Lower lobe of right lung (tissue), 2 donors: ENCODE measurements around the gene ERG. TPM values are rescaled to one million over a fixed set of nuclear protein-coding genes. Genes with fewer than 3 reads are reported as not detected.

Source experiments
- ATAC-seq, 2 donors: fragments of 200-7000 bp; cut with Tn5 transposase; one replicate each; pipeline ENCODE4 v1.9.1; 2020 to 2022; ENCODE audit warnings: mild to moderate bottlenecking in 2 of 2, moderate library complexity in 2 of 2
- DNase-seq: peaks from one replicate; pipeline ENCODE4 v3.0.0-alpha.2; 2020
- H3K27ac ChIP-seq: fragments of 200-600 bp; one replicate; pipeline ENCODE4 v1.8.0; 2022
- H3K27me3 ChIP-seq: fragments of 200-600 bp; one replicate; pipeline ENCODE4 v1.8.0; 2022; ENCODE audit warnings: low read depth
- H3K36me3 ChIP-seq: fragments of 200-600 bp; one replicate; pipeline ENCODE4 v1.8.0; 2022; ENCODE audit warnings: mild to moderate bottlenecking
- H3K4me1 ChIP-seq: fragments of 200-600 bp; one replicate; pipeline ENCODE4 v1.8.0; 2022
- H3K4me3 ChIP-seq: fragments of 200-600 bp; one replicate; pipeline ENCODE4 v1.8.0; 2022; ENCODE audit warnings: mild to moderate bottlenecking
- H3K9me3 ChIP-seq: fragments of 200-600 bp; one replicate; pipeline ENCODE4 v1.8.0; 2022
- intact Hi-C: fragments of 100-400 bp; cut with DNase I; formaldehyde crosslinking; loops from one replicate; pipeline ENCODE4 v1.11.0; 2022
- total RNA-seq: library from RNA; stranded (reverse); fragmentation: NEBNext Ultra II Directional; extraction: Animal tissue kit (Norgen Biotek cat#: 25700); gene quantifications from one replicate; pipeline ENCODE4 v1.2.1, GENCODE V29; 2021
- TF ChIP-seq, protein P1 (sequence below): fragments of 200-600 bp; IDR thresholded peaks from one replicate; pipeline ENCODE4 v1.8.0; 2022; ENCODE audit warnings: antibody characterized with exemption, mild to moderate bottlenecking
- donor health status: DM: no; HTN: yes; CAD: no; lungs with severe emphysema.

Gene ERG
- total RNA-seq, 1 donor from 2014 or later = 38.0 TPM

DNA sequence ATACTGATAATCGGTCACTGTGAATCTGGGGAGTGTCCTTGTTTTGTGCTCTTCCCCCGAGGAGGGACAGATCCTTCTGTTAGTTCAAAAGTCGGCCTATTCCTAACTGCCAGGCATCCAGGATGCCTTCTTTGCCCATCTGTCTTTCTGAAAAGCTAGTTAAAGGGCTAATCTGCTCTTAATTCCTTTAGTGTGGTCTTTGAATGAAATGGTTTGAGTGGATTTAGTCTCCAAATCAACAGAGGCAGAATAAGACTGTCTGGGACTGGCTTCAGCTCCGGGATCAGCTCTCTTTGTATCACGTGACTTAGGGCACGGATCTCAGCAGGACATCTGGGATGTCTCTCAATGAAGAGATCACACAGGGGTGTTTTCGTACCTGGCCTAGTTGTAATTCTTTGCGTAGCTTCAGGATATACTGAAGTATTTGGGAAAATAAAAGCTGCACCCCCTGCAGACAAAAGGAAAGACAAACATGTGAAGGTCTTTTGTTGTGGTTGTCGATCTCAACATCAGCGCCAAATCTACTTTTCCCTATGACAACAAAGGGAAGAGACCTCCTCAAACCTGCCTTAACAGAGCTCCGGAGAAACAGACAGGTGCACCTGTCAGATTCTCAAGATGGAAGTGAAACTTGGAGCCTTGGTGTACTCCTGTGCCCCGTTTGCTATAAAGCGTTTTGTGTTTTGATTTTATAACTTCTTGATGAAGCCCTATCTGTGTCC is 97.9 kb downstream of the ERG start:
- H3K4me1 ChIP-seq = no peaks in the 10 kb centered on the region
- no peak for ATAC-seq
- intact Hi-C loops = no loop called here

DNA sequence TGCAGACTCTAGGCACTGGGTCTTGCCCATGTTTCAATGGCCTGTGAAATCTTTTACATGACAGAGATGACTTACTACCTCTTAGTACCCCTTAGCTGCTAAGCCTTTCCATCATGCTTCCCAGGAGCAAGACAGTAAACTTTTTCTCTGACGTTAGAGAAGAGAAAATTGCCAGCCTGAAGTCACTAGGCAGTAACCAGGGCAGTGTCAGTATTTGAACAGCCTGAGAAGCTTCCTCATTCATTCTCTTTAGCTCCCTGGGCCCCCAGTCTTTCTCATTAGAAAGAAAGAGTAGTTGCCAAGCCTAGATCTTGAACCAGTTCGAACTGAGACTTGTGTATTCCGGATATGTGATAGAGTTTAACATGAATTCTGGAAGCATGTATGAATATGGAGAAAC is 99.2 kb downstream of the ERG start:
- no peaks in the 10 kb centered on the region for H3K4me1 ChIP-seq
- H3K36me3 ChIP-seq = peaks cover 34% of the 10 kb centered on the region
- intact Hi-C loops = no loop called here
- DNase-seq (no peak), ATAC-seq (no peak)
- no peak overlapping the region for H3K4me3 ChIP-seq
- H3K27me3 ChIP-seq = no peaks in the 10 kb centered on the region
- TF ChIP-seq, protein P1, sequence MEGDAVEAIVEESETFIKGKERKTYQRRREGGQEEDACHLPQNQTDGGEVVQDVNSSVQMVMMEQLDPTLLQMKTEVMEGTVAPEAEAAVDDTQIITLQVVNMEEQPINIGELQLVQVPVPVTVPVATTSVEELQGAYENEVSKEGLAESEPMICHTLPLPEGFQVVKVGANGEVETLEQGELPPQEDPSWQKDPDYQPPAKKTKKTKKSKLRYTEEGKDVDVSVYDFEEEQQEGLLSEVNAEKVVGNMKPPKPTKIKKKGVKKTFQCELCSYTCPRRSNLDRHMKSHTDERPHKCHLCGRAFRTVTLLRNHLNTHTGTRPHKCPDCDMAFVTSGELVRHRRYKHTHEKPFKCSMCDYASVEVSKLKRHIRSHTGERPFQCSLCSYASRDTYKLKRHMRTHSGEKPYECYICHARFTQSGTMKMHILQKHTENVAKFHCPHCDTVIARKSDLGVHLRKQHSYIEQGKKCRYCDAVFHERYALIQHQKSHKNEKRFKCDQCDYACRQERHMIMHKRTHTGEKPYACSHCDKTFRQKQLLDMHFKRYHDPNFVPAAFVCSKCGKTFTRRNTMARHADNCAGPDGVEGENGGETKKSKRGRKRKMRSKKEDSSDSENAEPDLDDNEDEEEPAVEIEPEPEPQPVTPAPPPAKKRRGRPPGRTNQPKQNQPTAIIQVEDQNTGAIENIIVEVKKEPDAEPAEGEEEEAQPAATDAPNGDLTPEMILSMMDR = no peak
- H3K9me3 ChIP-seq = no peaks in the 10 kb centered on the region
- H3K27ac ChIP-seq = no peak overlapping the region

More for the DNA sequence above, 97.9 kb downstream of the ERG start:
- no peak overlapping the region for H3K4me3 ChIP-seq
- no peak for DNase-seq
- no peaks in the 10 kb centered on the region for H3K27me3 ChIP-seq
- H3K36me3 ChIP-seq = peaks cover 34% of the 10 kb centered on the region
- no peak overlapping the region for H3K27ac ChIP-seq
- H3K9me3 ChIP-seq = no peaks in the 10 kb centered on the region
- TF ChIP-seq, protein P1 = no peak

DNA sequence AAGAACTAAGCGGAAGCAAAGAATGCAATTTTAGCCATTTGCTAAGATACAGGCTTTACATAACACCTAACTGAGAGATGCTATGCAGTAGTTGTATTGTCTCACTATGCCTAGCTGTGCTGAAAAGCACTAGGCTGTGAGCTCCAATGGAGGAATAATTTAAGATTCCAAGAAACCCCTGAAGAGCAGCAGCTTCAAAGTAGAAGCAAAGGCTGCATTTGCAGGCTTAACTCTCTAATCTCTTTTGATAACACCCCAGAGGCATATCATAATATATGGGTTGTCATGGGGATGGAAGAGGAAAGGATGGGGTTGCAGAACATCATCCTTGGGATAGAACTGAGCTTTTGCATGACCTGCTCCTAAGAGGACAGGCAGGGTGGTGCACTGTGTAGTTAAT is 102.0 kb downstream of the ERG start:
- Histone ChIP-seq H3K36me3 (peaks cover 22% of the 10 kb centered on the region), H3K9me3 (no peaks in the 10 kb centered on the region), H3K4me3 (no peak overlapping the region), H3K4me1 (no peaks in the 10 kb centered on the region), H3K27me3 (no peaks in the 10 kb centered on the region), H3K27ac (no peak overlapping the region)
- no peak for ATAC-seq
- TF ChIP-seq, protein P1 = no peak
- intact Hi-C loops = no loop called here
- no peak for DNase-seq

DNA sequence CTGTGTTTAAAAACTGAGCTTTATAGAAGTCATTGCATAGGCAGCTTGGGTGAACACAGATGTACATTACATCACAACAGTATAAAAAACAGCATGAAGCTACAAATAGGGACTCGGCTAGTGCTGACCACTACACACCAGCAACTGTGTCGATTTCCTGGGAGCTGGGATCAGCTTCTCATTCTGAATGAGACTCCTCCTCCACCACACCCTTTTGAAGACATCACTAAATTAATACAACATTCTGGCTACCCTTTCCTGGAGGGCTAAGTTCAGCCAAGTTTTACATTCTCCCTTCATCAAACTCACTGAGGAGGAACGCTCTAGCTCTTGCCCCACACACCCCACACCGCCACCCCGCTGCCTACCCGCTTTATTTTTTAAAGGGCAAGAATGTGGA is 102.7 kb downstream of the ERG start:
- TF ChIP-seq, protein P1 = no peak
- Histone ChIP-seq H3K27me3 (no peaks in the 10 kb centered on the region), H3K4me1 (no peaks in the 10 kb centered on the region), H3K27ac (no peak overlapping the region), H3K36me3 (peaks cover 22% of the 10 kb centered on the region), H3K9me3 (no peaks in the 10 kb centered on the region), H3K4me3 (no peak overlapping the region)
- DNase-seq (no peak), ATAC-seq (no peak)
- intact Hi-C loops = no loop called here

DNA sequence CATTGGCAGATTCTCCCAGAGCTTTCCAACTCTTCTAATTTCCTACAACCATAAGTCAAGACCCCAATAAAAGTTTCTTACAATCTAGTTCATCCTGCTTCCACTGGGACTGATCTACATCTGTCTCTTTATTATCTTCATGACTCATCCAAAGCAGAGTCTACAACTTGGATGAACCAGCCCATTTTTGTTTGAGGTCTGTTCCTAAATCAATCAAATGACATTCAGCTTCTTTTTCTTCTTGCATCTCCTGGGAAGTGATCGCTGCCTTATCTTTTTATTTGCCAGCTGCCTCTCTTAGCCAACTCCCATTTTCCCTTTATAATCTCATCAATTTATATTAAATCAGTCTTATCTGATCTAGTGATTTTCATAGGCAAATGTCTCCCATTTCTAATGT is 105.6 kb downstream of the ERG start:
- Histone ChIP-seq H3K9me3 (no peaks in the 10 kb centered on the region), H3K4me3 (no peak overlapping the region), H3K4me1 (peaks cover 8% of the 10 kb centered on the region), H3K36me3 (no peaks in the 10 kb centered on the region), H3K27ac (no peak overlapping the region), H3K27me3 (no peaks in the 10 kb centered on the region)
- DNase-seq (no peak), ATAC-seq (no peak)
- TF ChIP-seq, protein P1 = no peak
- intact Hi-C loops = no loop called here
